ENCODE results near the gene PCNX4.

- peak; percentile 50 to 90 (median 88) for TF ChIP-seq CTCF (IDR thresholded peaks at IDR 0.05)
- no peak for TF ChIP-seq POLR2A (IDR thresholded peaks at IDR 0.05)
These were observed 92.6 kb downstream of the PCNX4 start for GRCh38 chr14:60184146-60184904.

All from body of pancreas (tissue), 4 donors.